Measurements from ENCODE around the gene ARHGAP9.
"Not testable (repeated sequence)": the region's sequence is repeated elsewhere in the genome, so short reads cannot be mapped to it uniquely, and the experiment has no call there.

Gene ARHGAP9

DNA sequence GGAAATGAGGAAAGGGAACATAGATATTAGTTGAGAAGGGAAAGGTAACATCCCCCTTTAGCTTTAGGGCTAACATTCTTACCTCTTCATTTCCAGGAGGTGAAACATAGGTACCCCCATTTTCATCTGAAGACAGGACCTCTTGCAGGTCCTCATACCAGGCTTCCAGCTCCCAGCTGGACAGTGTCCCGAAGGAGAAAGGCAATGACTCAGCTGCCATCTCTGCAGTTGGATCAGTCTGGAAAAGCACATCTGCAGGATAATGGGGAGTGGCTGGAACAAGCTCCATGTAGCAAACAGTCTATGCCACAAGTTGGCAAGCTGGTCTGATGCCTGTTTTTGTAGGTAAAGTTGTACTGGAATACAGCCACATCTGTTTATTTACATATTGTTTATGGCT lies 37.5 kb upstream of the ARHGAP9 start:
- no peak for DNase-seq

GRCh38 chr12:57516617-57517153 lies 37.0 kb upstream of the ARHGAP9 start:
- DNase-seq, result no peak

GRCh38 chr12:57515934-57516541 lies 36.4 kb upstream of the ARHGAP9 start:
- DNase-seq, result no peak

- DNase-seq, result no peak
Observed at GRCh38 chr12:57515408-57515933, 35.8 kb upstream of the ARHGAP9 start.

- no peak for DNase-seq
Observed at GRCh38 chr12:57514720-57515407, 35.2 kb upstream of the ARHGAP9 start.

- DNase-seq, result not testable (repeated sequence)
Observed at GRCh38 chr12:57514246-57514645, 34.6 kb upstream of the ARHGAP9 start.

DNA sequence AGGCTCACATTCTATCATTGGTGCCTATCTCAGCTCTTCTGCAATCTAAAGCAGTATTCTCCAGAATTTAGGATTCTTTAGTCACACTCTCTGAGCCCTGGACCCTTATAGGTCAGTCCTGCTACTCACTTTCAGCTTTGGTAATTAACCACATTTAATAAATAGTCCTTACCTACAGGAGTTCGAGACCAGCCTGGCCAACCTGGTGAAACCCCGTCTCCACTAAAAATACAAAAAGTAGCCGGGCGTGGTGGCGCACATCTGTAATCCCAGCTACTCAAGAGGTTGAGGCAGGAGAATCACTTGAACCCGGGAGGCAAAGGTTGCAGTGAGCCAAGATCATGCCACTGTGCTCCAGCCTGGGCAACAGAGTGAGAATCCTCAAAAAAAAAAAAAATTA lies 34.0 kb upstream of the ARHGAP9 start:
- DNase-seq, result not testable (repeated sequence)

GRCh38 chr12:57513266-57513665 lies 33.6 kb upstream of the ARHGAP9 start:
- no peak for DNase-seq

GRCh38 chr12:57512665-57513064 lies 33.0 kb upstream of the ARHGAP9 start:
- no peak for DNase-seq

- DNase-seq, result no peak
Observed at GRCh38 chr12:57511588-57512325, 32.1 kb upstream of the ARHGAP9 start.

GRCh38 chr12:57511161-57511560 lies 31.5 kb upstream of the ARHGAP9 start:
- DNase-seq, result no peak

GRCh38 chr12:57507796-57508195 lies 28.1 kb upstream of the ARHGAP9 start:
- DNase-seq, result not testable (repeated sequence)

DNA sequence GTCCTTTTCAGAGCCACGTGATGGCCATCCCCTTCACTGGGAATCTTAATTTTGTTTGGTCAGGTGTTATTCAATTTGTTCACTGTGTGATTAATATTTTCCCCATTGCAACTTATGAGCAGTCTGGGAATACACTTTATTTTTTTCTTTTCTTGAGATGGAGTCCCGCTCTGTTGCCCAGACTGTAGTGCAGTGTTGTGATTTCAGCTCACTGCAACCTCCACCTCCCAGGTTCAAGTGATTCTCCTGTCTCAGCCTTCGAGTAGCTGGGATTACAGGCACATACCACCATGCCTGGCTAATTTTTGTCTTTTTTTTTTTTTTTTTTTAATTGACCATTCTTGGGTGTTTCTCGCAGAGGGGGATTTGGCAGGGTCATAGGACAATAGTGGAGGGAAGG lies 26.9 kb upstream of the ARHGAP9 start:
- not testable (repeated sequence) for DNase-seq

DNA sequence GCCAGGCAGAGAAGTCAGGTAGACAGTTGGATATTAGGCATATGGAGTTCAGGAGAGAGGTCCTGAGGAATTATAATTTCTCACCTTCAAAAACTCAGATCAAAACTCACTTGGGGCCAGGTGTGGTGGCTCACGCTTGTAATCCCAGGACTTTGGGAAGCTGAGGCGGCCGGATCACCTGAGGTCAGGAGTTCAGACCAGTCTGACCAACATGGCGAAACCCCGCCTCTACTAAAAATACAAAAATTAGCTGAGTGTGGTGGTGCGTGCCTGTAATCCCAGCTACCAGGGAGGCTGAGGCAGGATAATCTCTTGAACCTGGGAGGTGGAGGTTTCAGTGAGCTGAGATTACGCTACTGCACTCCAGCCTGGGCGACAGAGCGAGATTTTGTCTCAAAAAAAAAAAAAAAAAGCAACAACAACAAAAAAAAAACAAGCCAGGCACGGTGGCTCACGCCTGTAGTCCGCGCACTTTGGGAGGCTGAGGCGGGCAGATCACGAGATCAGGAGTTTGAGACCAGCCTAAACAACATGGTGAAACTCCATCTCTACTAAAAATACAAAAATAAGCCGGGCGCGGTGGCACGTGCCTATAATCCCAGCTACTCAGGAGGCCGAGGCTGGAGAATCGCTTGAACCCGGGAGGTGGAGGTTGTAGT lies 22.8 kb upstream of the ARHGAP9 start:
- DNase-seq, result not testable (repeated sequence)

GRCh38 chr12:57500213-57500612 lies 20.5 kb upstream of the ARHGAP9 start:
- no peak for DNase-seq

DNA sequence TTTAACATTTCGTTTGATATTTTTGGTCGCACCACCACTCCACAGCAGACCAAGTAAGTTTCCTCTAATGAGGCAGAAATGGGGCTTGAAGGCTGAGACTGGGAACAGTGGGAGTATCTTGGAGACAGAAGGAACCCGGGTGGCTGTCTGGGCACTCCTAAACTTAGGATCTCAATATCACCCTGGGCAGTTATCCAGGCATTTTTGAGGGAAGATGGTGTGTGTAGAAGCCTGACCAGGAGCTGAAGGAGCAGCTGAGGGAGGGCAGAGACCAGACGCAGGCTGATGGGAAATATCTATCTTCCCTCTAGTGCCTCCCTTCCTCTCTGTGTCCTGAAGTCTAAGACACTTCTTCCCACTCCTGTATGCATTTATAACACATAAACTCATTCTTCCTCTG lies 18.9 kb upstream of the ARHGAP9 start:
- DNase-seq, result no peak

GRCh38 chr12:57498132-57498502 lies 18.5 kb upstream of the ARHGAP9 start:
- no peak for DNase-seq

GRCh38 chr12:57497223-57498131 lies 17.8 kb upstream of the ARHGAP9 start:
- DNase-seq, result no peak

DNA sequence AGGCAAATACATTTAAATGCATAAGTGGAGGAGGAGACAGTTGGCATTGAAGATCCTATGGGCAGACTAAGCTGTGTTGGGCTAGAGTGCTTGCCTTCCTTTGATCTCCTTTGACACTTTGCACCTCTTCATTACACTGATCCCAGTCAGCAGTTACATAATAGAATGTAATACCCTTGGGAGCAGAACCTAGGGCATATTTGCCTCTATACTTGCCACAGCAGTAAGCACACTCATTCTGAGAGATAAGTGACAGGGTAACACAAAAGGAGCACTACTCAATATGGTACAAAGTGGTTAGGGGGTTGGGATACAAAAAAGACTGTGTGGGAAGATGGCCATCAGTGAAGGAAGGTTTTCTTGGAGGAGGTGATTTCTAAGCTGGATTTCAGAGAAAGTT lies 17.2 kb upstream of the ARHGAP9 start:
- DNase-seq, result no peak

GRCh38 chr12:57495051-57495701 lies 15.5 kb upstream of the ARHGAP9 start:
- not testable (repeated sequence) for DNase-seq

All from activated CD4-positive, alpha-beta T cell treated with anti-CD3 and anti-CD28 coated beads, Interleukin-2, amount 50 U/mL, for 4 hours (primary cell).